ENCODE results near the gene HACD1.

GRCh38 chr10:17563452-17563851 lies 53.7 kb downstream of the HACD1 start:
- TF ChIP-seq POLR2A (IDR thresholded peaks at IDR 0.05; ENCODE audit: low read length) (no peak), GATA1 (IDR thresholded peaks at IDR 0.05; ENCODE audit: low read depth, low read length) (no peak)

Data from erythroblast (primary cell).